Stomach (tissue), 9 donors: ENCODE data around the gene NELL1. TPM values are rescaled to one million over a fixed set of nuclear protein-coding genes. Genes with fewer than 3 reads are reported as not detected.

Experiments used
- DNase-seq, 2 donors: peaks; one replicate each; pipeline versions ENCODE4 v3.0.0 to v3.0.0-alpha.2; 2013 to 2019
- H3K27ac ChIP-seq, 5 donors: fragments of 200-600 bp in 4 of 5; sonication (generic) in 4 of 5; one replicate each; pipeline ENCODE4 v1.5.1; 2013 to 2019; ENCODE audit warnings: mild to moderate bottlenecking in 1 of 5, moderate library complexity in 1 of 5
- H3K27me3 ChIP-seq, 3 donors: fragments of 200-600 bp; sonication (generic); one replicate each; pipeline ENCODE4 v1.5.1; 2017 to 2019; ENCODE audit warnings: mixed run types in 1 of 3
- H3K36me3 ChIP-seq, 4 donors: fragments of 200-600 bp; sonication (generic); 1 replicate in 3 of 4; 2 replicates in 1 of 4; pipeline ENCODE4 v1.5.1; 2016 to 2019
- H3K4me1 ChIP-seq, 4 donors: fragments of 200-600 bp; sonication (generic); one replicate each; pipeline ENCODE4 v1.5.1; 2016 to 2019
- H3K4me3 ChIP-seq, 4 donors: fragments of 200-600 bp; sonication (generic) in 3 of 4; one replicate each; pipeline ENCODE4 v1.5.1; 2016 to 2019; ENCODE audit warnings: mild to moderate bottlenecking in 1 of 4
- H3K9me3 ChIP-seq, 4 donors: fragments of 200-600 bp; sonication (generic); one replicate each; pipeline ENCODE4 v1.5.1; 2016 to 2019
- EP300 ChIP-seq: sonication (generic); formaldehyde crosslinking; IDR thresholded peaks from one replicate; pipeline ENCODE4 v1.6.1; 2017; ENCODE audit warnings: antibody characterized with exemption
- POLR2A ChIP-seq, 4 donors: fragments of 450-650 bp; IDR thresholded peaks; one replicate each; pipeline ENCODE4 v1.6.1; 2016; ENCODE audit warnings: antibody characterized with exemption in 4 of 4, control low read depth in 2 of 4, mild to moderate bottlenecking in 1 of 4, moderate library complexity in 1 of 4
- POLR2AphosphoS5 ChIP-seq, 3 donors: sonication (generic); formaldehyde crosslinking; IDR thresholded peaks; one replicate each; pipeline ENCODE4 v1.6.1; 2016; ENCODE audit warnings: antibody characterized with exemption in 3 of 3
- WGBS, 5 donors: extraction: QIAGEN DNeasy Blood & Tissue Kit in 3 of 5; methylation state at CpG; one replicate each; pipeline versions ENCODE4 v1.1.5 to v1.1.7; 2013 to 2018; 5-methylcytosine and 5-hydroxymethylcytosine counted together
- intact Hi-C: fragments of 100-400 bp; cut with DNase I; formaldehyde crosslinking; loops from one replicate; pipeline ENCODE4 v1.15.1; 2023; ENCODE audit warnings: low total_unique reads
- polyA plus RNA-seq, 3 donors: library from polyadenylated mRNA; stranded (reverse); fragments of 200-250 nt; gene quantifications; one replicate each; pipeline ENCODE4 v1.2.3, GENCODE V29; 2013
- total RNA-seq, 5 donors: library from RNA; depleted of rRNA; stranded (reverse); fragments of >200 nt; gene quantifications; one replicate each; pipeline versions ENCODE4 v1.1.0 to v1.2.3, GENCODE V29; 2014 to 2016
- TF ChIP-seq, protein P1 (sequence below), 7 experiments: fragments of 450-650 bp in 4 of 7; fragments of 200-600 bp in 3 of 7; sonication (generic) in 3 of 7; IDR thresholded peaks; one replicate each; pipeline ENCODE4 v1.5.1; 2016 to 2019; ENCODE audit warnings: antibody characterized with exemption in 7 of 7, control low read depth in 2 of 7, mild to moderate bottlenecking in 1 of 7
- donor health status: healthy with polysubstance abuse.
- donor health status: Bipolar disorder and iron deficiency.
- donor health status: healthy.

Gene NELL1
- total and polyA plus RNA-seq, 8 donors = 0.05 to 15.4 (median 2.7) TPM; not detected in 5

DNA sequence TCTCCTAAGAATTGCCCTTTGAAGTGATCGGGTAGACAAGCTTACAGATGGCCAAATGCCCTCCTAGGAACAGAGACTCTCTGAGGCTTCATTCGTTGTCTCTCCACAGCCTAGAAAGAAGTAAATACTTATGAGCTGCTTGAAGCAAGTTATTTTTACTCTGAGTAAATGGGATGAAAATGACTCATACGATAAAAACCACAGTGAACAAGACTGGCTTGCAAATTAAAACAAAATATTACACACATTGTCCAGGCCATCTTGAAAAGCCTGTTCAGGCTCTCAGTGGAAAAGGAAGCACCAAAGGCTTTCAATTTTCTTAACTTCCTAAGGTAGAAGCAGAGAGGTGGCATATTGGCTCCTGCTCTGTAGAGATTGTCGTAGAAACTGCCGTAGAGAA is 294.2 kb downstream of the NELL1 start:
- Histone ChIP-seq H3K27me3 (no peaks in the 10 kb centered on the region), H3K4me1 (no peaks in the 10 kb centered on the region), H3K4me3 (no peak overlapping the region), H3K36me3 (no peaks in the 10 kb centered on the region), H3K9me3 (no peaks in the 10 kb centered on the region), H3K27ac (no peak overlapping the region)
- TF ChIP-seq, protein P1, sequence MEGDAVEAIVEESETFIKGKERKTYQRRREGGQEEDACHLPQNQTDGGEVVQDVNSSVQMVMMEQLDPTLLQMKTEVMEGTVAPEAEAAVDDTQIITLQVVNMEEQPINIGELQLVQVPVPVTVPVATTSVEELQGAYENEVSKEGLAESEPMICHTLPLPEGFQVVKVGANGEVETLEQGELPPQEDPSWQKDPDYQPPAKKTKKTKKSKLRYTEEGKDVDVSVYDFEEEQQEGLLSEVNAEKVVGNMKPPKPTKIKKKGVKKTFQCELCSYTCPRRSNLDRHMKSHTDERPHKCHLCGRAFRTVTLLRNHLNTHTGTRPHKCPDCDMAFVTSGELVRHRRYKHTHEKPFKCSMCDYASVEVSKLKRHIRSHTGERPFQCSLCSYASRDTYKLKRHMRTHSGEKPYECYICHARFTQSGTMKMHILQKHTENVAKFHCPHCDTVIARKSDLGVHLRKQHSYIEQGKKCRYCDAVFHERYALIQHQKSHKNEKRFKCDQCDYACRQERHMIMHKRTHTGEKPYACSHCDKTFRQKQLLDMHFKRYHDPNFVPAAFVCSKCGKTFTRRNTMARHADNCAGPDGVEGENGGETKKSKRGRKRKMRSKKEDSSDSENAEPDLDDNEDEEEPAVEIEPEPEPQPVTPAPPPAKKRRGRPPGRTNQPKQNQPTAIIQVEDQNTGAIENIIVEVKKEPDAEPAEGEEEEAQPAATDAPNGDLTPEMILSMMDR (IDR thresholded peaks at IDR 0.05) = no peak
- TF ChIP-seq EP300 (no peak), POLR2AphosphoS5 (IDR thresholded peaks at IDR 0.05) (no peak), POLR2A (IDR thresholded peaks at IDR 0.05) (no peak)
- WGBS, 5 donors = 72 to 77% (median 74%) methylated on average over 5 of the region's 5 CpGs
- intact Hi-C loops = no loop called here
- DNase-seq = no peak

DNA sequence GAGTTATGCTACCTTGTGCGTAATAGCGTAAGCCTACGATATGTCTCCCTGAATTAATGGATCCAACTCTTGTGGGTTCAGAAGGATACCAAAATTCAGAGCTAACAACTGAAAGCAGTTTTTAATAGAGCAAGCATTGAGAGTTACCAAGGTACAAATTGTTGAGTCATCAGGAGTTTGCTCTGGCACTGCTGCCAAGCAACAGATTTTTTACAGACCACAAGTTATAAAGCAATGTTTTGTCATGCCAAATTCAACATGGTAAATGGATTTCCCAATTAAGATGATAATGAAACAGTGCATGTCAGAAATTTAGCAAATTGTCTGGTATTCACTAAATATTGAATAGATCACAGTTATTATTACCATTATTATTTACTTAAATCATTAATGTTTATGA is 295.6 kb downstream of the NELL1 start:
- H3K27ac ChIP-seq = no peak overlapping the region
- WGBS, 5 donors = 90 to 100% (median 98%) methylated on average over 3 of the region's 3 CpGs
- no peak overlapping the region for H3K4me3 ChIP-seq
- no peaks in the 10 kb centered on the region for H3K4me1 ChIP-seq
- H3K36me3 ChIP-seq = no peaks in the 10 kb centered on the region
- no peak for DNase-seq
- H3K27me3 ChIP-seq = no peaks in the 10 kb centered on the region
- intact Hi-C loops = no loop called here
- TF ChIP-seq, protein P1 (IDR thresholded peaks at IDR 0.05) = no peak
- TF ChIP-seq EP300 (no peak), POLR2AphosphoS5 (IDR thresholded peaks at IDR 0.05) (no peak), POLR2A (IDR thresholded peaks at IDR 0.05) (no peak)
- no peaks in the 10 kb centered on the region for H3K9me3 ChIP-seq

- Histone ChIP-seq H3K27ac (no peak overlapping the region), H3K9me3 (no peaks in the 10 kb centered on the region), H3K4me3 (no peak overlapping the region), H3K27me3 (no peaks in the 10 kb centered on the region), H3K36me3 (no peaks in the 10 kb centered on the region), H3K4me1 (no peaks in the 10 kb centered on the region)
- TF ChIP-seq, protein P1 (IDR thresholded peaks at IDR 0.05) = no peak
- TF ChIP-seq EP300 (no peak), POLR2A (IDR thresholded peaks at IDR 0.05) (no peak), POLR2AphosphoS5 (IDR thresholded peaks at IDR 0.05) (no peak)
- WGBS, 5 donors = 45 to 61% (median 56%) methylated on average over 3 of the region's 3 CpGs
- no peak for DNase-seq
- intact Hi-C loops = no loop called here
Measured at GRCh38 chr11:20966489-20966888, 297.1 kb downstream of the NELL1 start.

DNA sequence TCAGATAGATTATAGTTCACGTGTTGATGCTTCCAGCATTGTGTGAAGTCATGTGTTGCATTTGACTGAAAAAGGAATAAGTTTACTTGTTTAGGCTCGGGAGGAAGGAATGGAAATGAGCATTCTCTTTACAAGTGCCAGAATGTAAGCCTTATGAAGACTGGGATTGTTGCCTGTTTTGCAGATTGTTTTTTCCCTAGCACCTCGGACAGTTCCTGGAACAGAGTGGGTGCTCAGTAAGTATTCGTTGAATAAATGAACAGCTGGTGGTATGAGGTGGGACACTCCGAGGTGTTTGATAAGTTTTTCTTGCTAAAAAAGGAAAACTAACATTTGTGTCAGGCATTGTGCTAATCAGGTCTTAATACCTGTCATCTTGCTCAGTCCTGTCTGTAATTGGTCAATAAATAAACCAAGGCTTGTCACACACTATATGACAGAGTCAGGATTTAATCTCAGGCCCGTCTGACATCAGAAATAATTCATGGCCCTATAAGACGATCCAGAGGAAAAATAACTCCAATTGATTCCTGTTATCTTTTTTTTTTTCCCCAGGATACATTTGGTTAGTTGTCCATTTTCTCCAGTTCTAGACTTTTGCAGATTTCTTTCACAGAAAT is 304.7 kb downstream of the NELL1 start:
- intact Hi-C loops = no loop called here
- no peaks in the 10 kb centered on the region for H3K27me3 ChIP-seq
- TF ChIP-seq POLR2AphosphoS5 (IDR thresholded peaks at IDR 0.05) (no peak), POLR2A (IDR thresholded peaks at IDR 0.05) (no peak)
- TF ChIP-seq, protein P1 (IDR thresholded peaks at IDR 0.05) = no peak
- no peaks in the 10 kb centered on the region for H3K36me3 ChIP-seq
- DNase-seq = peak in 1 of 2 donors; percentile 9
- H3K9me3 ChIP-seq = no peaks in the 10 kb centered on the region
- H3K27ac ChIP-seq = no peak overlapping the region
- no peak overlapping the region for H3K4me3 ChIP-seq
- WGBS, 5 donors = 47 to 57% (median 51%) methylated on average over 7 of the region's 7 CpGs
- no peaks in the 10 kb centered on the region for H3K4me1 ChIP-seq
